Nephron (organoid): ENCODE data around the gene TNS3.
A peak's percentile ranks its signal among the peaks of the same experiment; 100 is the strongest.

Experiments
- H3K27ac Mint-ChIP-seq, 3 experiments: 2 replicates each; pipeline ENCODE4 v1.8.0; 2020; ENCODE audit warnings: mixed read lengths in 3 of 3, mild to moderate bottlenecking in 2 of 3, moderate library complexity in 1 of 3
- H3K27me3 Mint-ChIP-seq: 2 replicates; pipeline ENCODE4 v1.8.0; 2021; ENCODE audit warnings: low read depth, mild to moderate bottlenecking, moderate library complexity, mixed read lengths
- H3K36me3 Mint-ChIP-seq: 2 replicates; pipeline ENCODE4 v1.8.0; 2020; ENCODE audit warnings: low read depth, mixed read lengths
- H3K4me1 Mint-ChIP-seq: 2 replicates; pipeline ENCODE4 v1.8.0; 2020; ENCODE audit warnings: mixed read lengths
- H3K4me3 Mint-ChIP-seq, 3 experiments: 2 replicates each; pipeline ENCODE4 v1.8.0; 2020; ENCODE audit warnings: mild to moderate bottlenecking in 3 of 3, mixed read lengths in 3 of 3, moderate library complexity in 2 of 3
- H3K9me3 Mint-ChIP-seq: 2 replicates; pipeline ENCODE4 v1.8.0; 2020; ENCODE audit warnings: mixed read lengths
- CTCF ChIP-seq, 3 experiments: fragments of 200-600 bp; sonication (generic); IDR thresholded peaks; one replicate each; pipeline ENCODE4 v1.5.0; 2021; ENCODE audit warnings: antibody characterized with exemption in 3 of 3; ENCODE audit not compliant: unreplicated experiment in 3 of 3

Gene TNS3

GRCh38 chr7:47514818-47515217, 67.1 kb downstream of the TNS3 start:
- peaks cover 25% of the 10 kb centered on the region for H3K4me1 Mint-ChIP-seq
- no peaks in the 10 kb centered on the region for H3K27me3 Mint-ChIP-seq
- TF ChIP-seq CTCF (IDR thresholded peaks at IDR 0.05; ENCODE audit: unreplicated experiment in 3 of 3): no peak
- peaks cover 18% of the 10 kb centered on the region for H3K36me3 Mint-ChIP-seq
- H3K27ac Mint-ChIP-seq: no peak overlapping the region
- H3K4me3 Mint-ChIP-seq: no peak overlapping the region
- no peaks in the 10 kb centered on the region for H3K9me3 Mint-ChIP-seq

GRCh38 chr7:47514367-47514766, 67.5 kb downstream of the TNS3 start:
- Mint-ChIP-seq H3K36me3 (peaks cover 23% of the 10 kb centered on the region), H3K9me3 (no peaks in the 10 kb centered on the region), H3K27me3 (no peaks in the 10 kb centered on the region), H3K4me3 (no peak overlapping the region), H3K27ac (no peak overlapping the region), H3K4me1 (peaks cover 30% of the 10 kb centered on the region)
- TF ChIP-seq CTCF (IDR thresholded peaks at IDR 0.05; ENCODE audit: unreplicated experiment in 3 of 3): no peak

- TF ChIP-seq CTCF (IDR thresholded peaks at IDR 0.05; ENCODE audit: unreplicated experiment in 3 of 3): no peak
- H3K27me3 Mint-ChIP-seq: no peaks in the 10 kb centered on the region
- H3K9me3 Mint-ChIP-seq: no peaks in the 10 kb centered on the region
- H3K4me1 Mint-ChIP-seq: peaks cover 31% of the 10 kb centered on the region
- H3K27ac Mint-ChIP-seq: no peak overlapping the region
- peaks cover 27% of the 10 kb centered on the region for H3K36me3 Mint-ChIP-seq
- no peak overlapping the region for H3K4me3 Mint-ChIP-seq
Observed at GRCh38 chr7:47513741-47514241, 68.1 kb downstream of the TNS3 start.

GRCh38 chr7:47512481-47513176, 69.3 kb downstream of the TNS3 start:
- H3K4me3 Mint-ChIP-seq: no peak overlapping the region
- TF ChIP-seq CTCF (IDR thresholded peaks at IDR 0.05; ENCODE audit: unreplicated experiment in 3 of 3): no peak
- H3K9me3 Mint-ChIP-seq: no peaks in the 10 kb centered on the region
- peak overlapping the region; percentile 43 to 74 (median 67) for H3K27ac Mint-ChIP-seq
- peaks cover 25% of the 10 kb centered on the region for H3K36me3 Mint-ChIP-seq
- no peaks in the 10 kb centered on the region for H3K27me3 Mint-ChIP-seq
- peaks cover 33% of the 10 kb centered on the region for H3K4me1 Mint-ChIP-seq

GRCh38 chr7:47511699-47512370, 70.1 kb downstream of the TNS3 start:
- peaks cover 17% of the 10 kb centered on the region for H3K36me3 Mint-ChIP-seq
- no peak overlapping the region for H3K4me3 Mint-ChIP-seq
- H3K27me3 Mint-ChIP-seq: no peaks in the 10 kb centered on the region
- no peaks in the 10 kb centered on the region for H3K9me3 Mint-ChIP-seq
- TF ChIP-seq CTCF (IDR thresholded peaks at IDR 0.05; ENCODE audit: unreplicated experiment in 3 of 3): no peak
- H3K27ac Mint-ChIP-seq: peak overlapping the region in 2 of 3 experiments; percentile 67 to 74
- peaks cover 34% of the 10 kb centered on the region for H3K4me1 Mint-ChIP-seq
